GM23248 (cell line): ENCODE data around the gene ANKRD17. TPM values are rescaled to one million over a fixed set of nuclear protein-coding genes. Genes with fewer than 3 reads are reported as not detected.
A peak's percentile ranks its signal among the peaks of the same experiment; 100 is the strongest.
"Not testable (repeated sequence)": the region's sequence is repeated elsewhere in the genome, so short reads cannot be mapped to it uniquely, and the experiment has no call there.

Source experiments
- DNase-seq: peaks from one replicate; pipeline ENCODE4 v3.0.0-alpha.2; 2015
- H2AFZ ChIP-seq: fragments of 200-600 bp; sonication (generic); 2 replicates; pipeline ENCODE4 v1.6.1; 2016; ENCODE audit warnings: antibody characterized with exemption
- H3F3A ChIP-seq: fragments of 200-600 bp; sonication (generic); 2 replicates; pipeline ENCODE4 v1.6.1; 2016; ENCODE audit warnings: mild to moderate bottlenecking, antibody characterized with exemption, mixed run types; ENCODE audit not compliant: insufficient read depth
- H3K27ac ChIP-seq: fragments of 200-600 bp; sonication (generic); 2 replicates; pipeline ENCODE4 v1.5.1; 2016; ENCODE audit warnings: mild to moderate bottlenecking
- H3K27me3 ChIP-seq: fragments of 200-600 bp; sonication (generic); replicated peaks from 2 replicates; pipeline ENCODE4 v1.6.1; 2016; ENCODE audit warnings: mild to moderate bottlenecking; ENCODE audit not compliant: insufficient read depth
- H3K36me3 ChIP-seq: fragments of 200-600 bp; sonication (generic); 2 replicates; pipeline ENCODE4 v1.6.1; 2016; ENCODE audit warnings: low read depth, mild to moderate bottlenecking
- H3K4me1 ChIP-seq: fragments of 200-600 bp; sonication (generic); 2 replicates; pipeline ENCODE4 v1.6.1; 2016; ENCODE audit warnings: mild to moderate bottlenecking; ENCODE audit not compliant: insufficient read depth
- H3K4me2 ChIP-seq: fragments of 200-600 bp; sonication (generic); one replicate; pipeline ENCODE4 v1.6.1; 2016; ENCODE audit warnings: mild to moderate bottlenecking; ENCODE audit not compliant: unreplicated experiment
- H3K4me3 ChIP-seq: fragments of 200-600 bp; sonication (generic); 2 replicates; pipeline ENCODE4 v1.5.1; 2016; ENCODE audit warnings: mild to moderate bottlenecking
- H3K79me2 ChIP-seq: fragments of 200-600 bp; sonication (generic); 2 replicates; pipeline ENCODE4 v1.6.1; 2016; ENCODE audit warnings: mild to moderate bottlenecking; ENCODE audit not compliant: insufficient read depth
- H3K9ac ChIP-seq: fragments of 200-600 bp; sonication (generic); 2 replicates; pipeline ENCODE4 v1.6.1; 2016; ENCODE audit warnings: mild to moderate bottlenecking
- H3K9me2 ChIP-seq: fragments of 200-600 bp; sonication (generic); 2 replicates; pipeline ENCODE4 v1.6.1; 2016; ENCODE audit warnings: mixed run types, mild to moderate bottlenecking, moderate library complexity; ENCODE audit not compliant: insufficient read depth
- H3K9me3 ChIP-seq: fragments of 200-600 bp; sonication (generic); one replicate; pipeline ENCODE4 v1.6.1; 2017; ENCODE audit warnings: low read depth
- H4K20me1 ChIP-seq: fragments of 200-600 bp; sonication (generic); 2 replicates; pipeline ENCODE4 v1.6.0; 2016; ENCODE audit not compliant: insufficient read depth
- EZH2 ChIP-seq: fragments of 200-600 bp; sonication (generic); IDR thresholded peaks from 2 replicates; pipeline ENCODE4 v1.6.1; 2018; ENCODE audit warnings: antibody characterized with exemption, mild to moderate bottlenecking; ENCODE audit not compliant: insufficient read depth, poor library complexity, severe bottlenecking
- EZH2phosphoT487 ChIP-seq: fragments of 200-600 bp; sonication (generic); IDR thresholded peaks from 2 replicates; pipeline ENCODE4 v1.6.1; 2018; ENCODE audit warnings: antibody characterized with exemption, moderate library complexity, mild to moderate bottlenecking, low read depth; ENCODE audit not compliant: insufficient read depth
- WGBS, 2 experiments: methylation state at CpG; one replicate each; pipeline ENCODE4 v1.1.6; 2015 to 2017; ENCODE audit warnings: low lambda C conversion rate in 2 of 2, low coverage in 1 of 2; ENCODE audit errors: missing lambda C conversion rate in 2 of 2; 5-methylcytosine and 5-hydroxymethylcytosine counted together
- in situ Hi-C: fragments of 300-500 bp; cut with MboI; formaldehyde crosslinking; loops from 2 replicates; pipeline ENCODE4 v1.15.0; 2020
- polyA plus RNA-seq: library from polyadenylated mRNA; unstranded; fragments of >200 nt; fragmentation: Nextera tagmentation; extraction: Ambion mirVana; gene quantifications from 2 replicates; pipeline ENCODE4 v1.2.1, GENCODE V29; 2016
- total RNA-seq: library from RNA; depleted of rRNA; stranded (reverse); fragments of >200 nt; shearing (Covaris generic); gene quantifications from 2 replicates; pipeline ENCODE4 v1.2.3, GENCODE V29; 2014

The ANKRD17 gene
- total and polyA plus RNA-seq, 2 experiments from 2014 or later, result 22.7 to 34.8 TPM

DNA sequence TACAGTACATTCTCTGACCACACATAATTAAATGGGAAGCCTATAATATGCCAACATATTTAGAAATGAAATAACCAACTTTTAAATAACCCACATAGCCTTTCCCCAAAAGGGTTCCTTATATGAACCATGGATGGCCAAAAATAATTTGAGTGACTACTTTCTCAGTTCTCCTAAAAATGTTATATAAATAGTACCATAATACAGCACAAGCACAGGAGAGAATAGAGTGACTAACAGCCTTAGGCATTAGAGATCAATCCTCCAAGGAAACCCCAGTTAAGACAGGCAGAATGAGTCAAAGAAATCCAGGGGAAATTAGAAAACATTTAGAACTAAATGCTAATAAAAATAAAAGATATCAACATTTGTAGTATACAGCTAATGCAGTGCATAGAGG, 50.2 kb downstream of the ANKRD17 start:
- no peaks in the 10 kb centered on the region for H3K9me3 ChIP-seq
- H3K4me3 ChIP-seq, result no peak overlapping the region
- peak; percentile 76 for DNase-seq
- peak overlapping the region; percentile 31 for H3K4me2 ChIP-seq
- H3K27ac ChIP-seq, result peak overlapping the region; percentile 36
- H3K9ac ChIP-seq, result no peak overlapping the region
- peaks cover 100% of the 10 kb centered on the region for H3K79me2 ChIP-seq
- in situ Hi-C loops, result no loop called here
- 0 out of 2 replicates have a peak, but pooled peaks cover 4% of the 10 kb centered on the region for H3K9me2 ChIP-seq
- H2AFZ ChIP-seq, result no peak overlapping the region
- H3F3A ChIP-seq, result peaks cover 29% of the 10 kb centered on the region
- no peaks in the 10 kb centered on the region for H3K27me3 ChIP-seq
- H4K20me1 ChIP-seq, result peaks cover 12% of the 10 kb centered on the region; the same call in 1 of the 2 replicates
- no peaks in the 10 kb centered on the region for H3K36me3 ChIP-seq
- H3K4me1 ChIP-seq, result peaks cover 16% of the 10 kb centered on the region
- no peak for TF ChIP-seq EZH2
- no peak for TF ChIP-seq EZH2phosphoT487

DNA sequence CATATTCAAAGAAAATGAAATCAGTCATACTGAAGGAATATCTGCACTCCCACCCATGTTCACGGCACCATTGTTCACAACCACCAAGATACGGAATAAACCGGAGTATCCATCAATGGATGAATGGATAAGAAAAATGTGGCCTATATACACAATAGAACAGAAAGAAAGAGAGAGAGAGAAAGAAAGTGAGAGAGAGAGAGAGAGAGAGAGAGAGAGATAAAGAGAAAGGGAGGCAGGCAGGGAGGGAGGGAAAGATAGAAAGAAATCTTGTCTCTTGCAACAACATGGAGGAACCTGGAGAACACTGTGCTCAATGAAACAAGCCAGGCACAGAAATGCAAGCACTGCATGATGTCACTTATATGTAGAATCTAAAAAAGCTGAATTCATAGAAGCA, 52.4 kb downstream of the ANKRD17 start:
- Histone ChIP-seq H3K9me2 (0 out of 2 replicates have a peak, but pooled peaks cover 2% of the 10 kb centered on the region), H3K9ac (no peak overlapping the region), H3K9me3 (no peaks in the 10 kb centered on the region), H4K20me1 (peaks cover 20% of the 10 kb centered on the region), H2AFZ (no peak overlapping the region), H3K4me3 (no peak overlapping the region), H3K27ac (no peak overlapping the region), H3K27me3 (no peaks in the 10 kb centered on the region), H3F3A (peaks cover 29% of the 10 kb centered on the region), H3K4me1 (peaks cover 11% of the 10 kb centered on the region), H3K4me2 (no peak overlapping the region), H3K79me2 (peaks cover 100% of the 10 kb centered on the region), H3K36me3 (no peaks in the 10 kb centered on the region)
- no peak for DNase-seq
- in situ Hi-C loops, result no loop called here
- WGBS, 2 experiments, result 80 to 87% methylated on average over 3 of the region's 3 CpGs
- TF ChIP-seq EZH2 (no peak), EZH2phosphoT487 (no peak)

DNA sequence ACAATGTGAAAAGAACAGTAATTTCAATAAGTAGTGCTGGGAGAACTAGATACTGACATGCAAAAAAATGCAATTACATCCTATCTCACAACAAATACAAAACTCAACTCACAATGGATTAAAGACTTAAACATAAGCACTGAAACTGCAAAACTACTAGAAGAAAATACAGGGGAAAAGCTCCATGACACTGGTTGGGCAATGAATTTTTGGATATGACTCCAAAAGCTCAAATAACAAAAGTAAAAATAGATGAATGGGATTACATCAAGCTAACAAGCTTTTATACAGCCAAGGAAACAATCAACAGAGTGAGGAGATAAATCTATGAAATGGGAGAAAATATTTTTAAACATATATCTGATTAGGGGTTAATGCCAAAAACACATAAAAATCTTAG, 53.1 kb downstream of the ANKRD17 start:
- Histone ChIP-seq H4K20me1 (peaks cover 20% of the 10 kb centered on the region), H3K27me3 (no peaks in the 10 kb centered on the region)
- DNase-seq, result no peak

DNA sequence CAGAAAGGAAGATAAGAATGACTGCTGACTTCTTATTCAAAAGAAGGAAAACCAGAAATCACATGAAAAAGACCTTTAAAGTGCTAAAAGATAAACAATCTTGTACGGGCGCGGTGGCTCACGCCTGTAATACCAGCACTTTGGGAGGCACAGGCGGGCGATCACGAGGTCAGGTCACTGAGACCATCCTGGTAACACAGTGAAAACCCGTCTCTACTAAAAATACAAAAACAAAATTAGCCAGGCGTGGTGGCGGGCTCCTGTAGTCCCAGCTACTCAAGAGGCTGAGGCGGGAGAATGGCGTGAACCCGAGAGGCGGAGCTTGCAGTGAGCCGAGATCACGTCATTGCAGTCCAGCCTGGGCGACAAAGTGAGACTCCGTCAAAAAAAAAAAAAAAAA, 54.6 kb downstream of the ANKRD17 start:
- DNase-seq, H3K9ac ChIP-seq, H3K27ac ChIP-seq, in situ Hi-C loops, H3K4me2 ChIP-seq, H3K4me3 ChIP-seq, H3K9me2 ChIP-seq, H2AFZ ChIP-seq, H3K36me3 ChIP-seq, H3K27me3 ChIP-seq, H3K9me3 ChIP-seq: not testable (repeated sequence)
- Histone ChIP-seq H3F3A (peaks cover 17% of the 10 kb centered on the region), H3K79me2 (peaks cover 100% of the 10 kb centered on the region), H4K20me1 (peaks cover 17% of the 10 kb centered on the region), H3K4me1 (peaks cover 13% of the 10 kb centered on the region)
- 96 to 98% methylated on average over 17 to 18 of the region's 18 CpGs for WGBS, 2 experiments

More for the DNA sequence above, 53.1 kb downstream of the ANKRD17 start:
- in situ Hi-C loops, result no loop called here
- Histone ChIP-seq H3K9me2 (no peaks in the 10 kb centered on the region), H3F3A (peaks cover 29% of the 10 kb centered on the region), H3K9ac (no peak overlapping the region), H3K36me3 (no peaks in the 10 kb centered on the region), H2AFZ (no peak overlapping the region), H3K27ac (no peak overlapping the region), H3K4me3 (no peak overlapping the region), H3K4me1 (peaks cover 11% of the 10 kb centered on the region), H3K4me2 (no peak overlapping the region), H3K79me2 (peaks cover 100% of the 10 kb centered on the region), H3K9me3 (no peaks in the 10 kb centered on the region)
- TF ChIP-seq EZH2phosphoT487, result no peak
- no peak for TF ChIP-seq EZH2

GRCh38 chr4:73197220-73197619, 61.4 kb downstream of the ANKRD17 start:
- no peak overlapping the region for H3K4me2 ChIP-seq
- DNase-seq, result peak; percentile 21
- no peaks in the 10 kb centered on the region for H3K9me3 ChIP-seq
- no peaks in the 10 kb centered on the region for H3K27me3 ChIP-seq
- H3K9ac ChIP-seq, result no peak overlapping the region
- H3K9me2 ChIP-seq, result no peaks in the 10 kb centered on the region
- H3K4me1 ChIP-seq, result peaks cover 22% of the 10 kb centered on the region
- peaks cover 100% of the 10 kb centered on the region for H3K79me2 ChIP-seq
- WGBS, 2 experiments, result 100% methylated on average over 1 of the region's 1 CpG
- no peak overlapping the region for H3K27ac ChIP-seq
- in situ Hi-C loops, result no loop called here
- H3F3A ChIP-seq, result no peaks in the 10 kb centered on the region
- no peak overlapping the region for H3K4me3 ChIP-seq
- TF ChIP-seq EZH2 (no peak), EZH2phosphoT487 (no peak)
- no peaks in the 10 kb centered on the region for H3K36me3 ChIP-seq
- no peak overlapping the region for H2AFZ ChIP-seq
- peaks cover 4% of the 10 kb centered on the region for H4K20me1 ChIP-seq
